ENCODE data around the gene STAC.

The STAC gene

GRCh38 chr3:36380221-36381031 lies at the start of gene STAC:
Gene STAC (plus strand): TSS chr3:36380504. CDS start chr3:36380644, 140 bp downstream.
- FAIRE-seq, result no peak

GRCh38 chr3:36332139-36332538 lies 48.2 kb upstream of the STAC start:
- no peak for FAIRE-seq

DNA sequence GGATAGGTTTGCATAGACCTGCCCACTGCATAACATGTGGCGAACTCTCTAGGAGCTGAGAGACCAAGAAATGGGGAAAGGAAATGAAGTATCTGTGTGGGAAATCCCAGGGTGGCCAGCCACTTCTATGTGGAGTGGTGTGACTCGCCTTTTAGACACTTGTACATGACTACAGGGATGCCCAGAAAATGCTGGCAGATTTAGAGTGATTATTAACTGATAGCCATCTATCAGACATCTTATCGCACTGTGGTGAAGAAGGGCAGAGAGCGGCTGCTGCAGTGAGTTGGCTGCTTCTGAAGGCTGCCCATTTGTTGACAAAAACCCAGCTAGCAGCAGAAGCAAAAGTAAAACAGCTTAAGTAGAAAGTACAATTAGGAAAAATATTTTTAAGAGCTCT lies 18.1 kb upstream of the STAC start:
- no peak for FAIRE-seq

- no peak for FAIRE-seq
Observed at GRCh38 chr3:36362973-36363372, 17.3 kb upstream of the STAC start.

DNA sequence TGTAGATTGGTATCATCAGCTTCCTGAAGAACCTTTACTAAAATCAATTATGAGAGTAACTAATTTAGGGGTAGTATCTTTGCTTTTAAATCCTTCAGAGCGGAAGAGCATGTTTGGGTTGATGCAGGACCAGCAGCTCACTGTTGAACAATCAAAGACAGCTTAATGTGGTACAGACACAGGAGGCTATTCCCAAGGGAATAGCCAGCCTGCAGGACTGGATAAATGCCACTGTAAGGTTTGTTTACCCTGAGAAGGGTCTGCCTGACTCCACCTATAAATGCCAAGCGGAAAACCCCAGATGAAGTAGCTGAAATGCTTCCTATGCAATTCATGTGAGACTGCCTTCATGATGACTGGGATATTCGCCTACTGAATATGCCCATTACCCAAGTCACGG lies 16.0 kb upstream of the STAC start:
- no peak for FAIRE-seq

DNA sequence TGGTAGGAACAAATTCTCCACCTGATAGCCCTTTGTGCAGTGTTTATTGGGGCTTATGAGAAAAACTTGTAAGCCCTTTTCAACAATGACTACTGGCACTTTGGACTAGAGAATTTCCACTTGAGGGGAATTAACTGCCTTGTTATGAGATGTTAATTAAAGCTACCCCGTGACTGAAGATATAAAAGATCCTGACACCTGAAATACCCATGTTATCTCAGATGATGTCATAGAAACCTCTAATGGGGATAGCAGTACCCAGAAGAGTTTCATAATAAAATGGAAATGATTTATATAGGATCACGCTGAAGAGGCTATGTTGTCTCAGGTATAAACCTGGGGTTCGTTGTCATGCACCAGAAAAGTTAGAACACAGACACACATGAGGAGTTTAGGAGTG lies 14.5 kb upstream of the STAC start:
- no peak for FAIRE-seq

- FAIRE-seq, result no peak
Observed at GRCh38 chr3:36366308-36366707, 14.0 kb upstream of the STAC start.

DNA sequence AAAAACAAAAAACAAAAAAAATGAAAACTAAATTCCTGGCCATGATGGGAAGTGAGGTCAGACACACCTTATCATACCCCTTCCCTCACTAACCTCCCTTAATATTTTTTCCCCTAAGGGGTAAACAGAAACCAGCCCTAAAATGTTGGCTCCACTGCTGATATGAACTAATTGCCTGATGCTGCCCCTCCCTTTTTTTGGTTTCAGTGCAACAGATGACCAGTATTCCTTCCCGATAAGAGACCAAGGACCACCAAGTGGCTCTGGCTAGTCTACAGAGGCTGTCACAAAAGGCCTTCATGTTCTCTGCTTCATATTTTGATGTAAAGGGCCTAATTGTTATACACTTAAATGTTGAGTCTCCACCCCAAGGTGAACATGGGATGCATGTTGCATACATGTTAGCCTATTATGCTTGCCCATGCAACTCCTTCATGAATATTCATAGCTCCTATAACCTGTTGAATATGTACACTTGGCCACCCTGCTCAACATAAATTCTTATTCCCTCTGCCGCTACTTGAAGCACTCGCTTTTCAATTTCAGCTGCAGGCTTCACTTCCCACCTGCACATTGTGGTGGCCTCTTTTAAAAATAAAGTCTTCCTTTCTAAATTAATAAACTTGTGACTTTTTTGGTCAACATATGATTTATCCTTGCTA lies 12.3 kb upstream of the STAC start:
- no peak for FAIRE-seq

GRCh38 chr3:36372534-36372935 lies 7.8 kb upstream of the STAC start:
- FAIRE-seq, result no peak

GRCh38 chr3:36373084-36373483 lies 7.2 kb upstream of the STAC start:
- no peak for FAIRE-seq

DNA sequence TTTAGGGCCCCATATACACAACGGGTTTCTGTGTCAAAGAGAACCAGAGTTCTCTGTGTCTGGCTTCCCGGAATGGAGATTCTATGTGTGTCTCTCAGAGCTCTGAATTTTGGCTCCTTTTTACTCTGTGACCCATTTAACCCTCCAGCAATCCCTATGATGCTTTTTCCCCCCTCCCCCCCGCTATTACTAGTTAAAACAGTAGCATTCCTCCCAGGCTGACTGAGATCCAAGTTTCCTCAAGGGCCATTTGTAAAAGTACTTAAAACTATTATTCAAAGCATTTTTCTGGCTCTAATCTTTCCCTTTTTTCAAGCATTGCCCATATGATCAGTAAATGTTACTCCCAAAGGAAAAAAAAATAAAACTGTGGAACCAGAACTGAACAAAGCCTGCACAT lies 6.6 kb upstream of the STAC start:
- no peak for FAIRE-seq

GRCh38 chr3:36379872-36380220 lies 458 bp upstream of the STAC start:
- FAIRE-seq, result no peak

GRCh38 chr3:36381311-36381956 lies 1.1 kb downstream of the STAC start:
- no peak for FAIRE-seq

DNA sequence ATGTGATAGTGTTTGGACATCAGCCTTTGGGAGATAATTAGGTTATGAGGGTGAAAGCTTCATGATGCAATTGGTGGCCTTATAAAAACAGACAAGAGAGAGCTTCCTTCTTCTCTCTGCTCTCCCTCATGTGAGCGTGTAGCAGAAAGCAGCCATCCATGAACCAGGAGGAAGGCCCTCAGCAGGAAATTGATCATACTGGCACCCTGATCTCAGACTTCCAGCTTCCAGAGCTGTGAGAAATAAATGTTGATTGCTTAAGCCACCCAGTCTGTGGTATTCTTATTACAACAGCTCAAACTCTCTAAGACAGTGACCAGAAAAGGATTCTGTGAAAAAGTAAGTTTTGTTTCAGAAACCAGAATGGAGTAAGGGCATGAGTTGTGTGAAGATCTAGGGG lies 13.3 kb downstream of the STAC start:
- FAIRE-seq, result no peak

DNA sequence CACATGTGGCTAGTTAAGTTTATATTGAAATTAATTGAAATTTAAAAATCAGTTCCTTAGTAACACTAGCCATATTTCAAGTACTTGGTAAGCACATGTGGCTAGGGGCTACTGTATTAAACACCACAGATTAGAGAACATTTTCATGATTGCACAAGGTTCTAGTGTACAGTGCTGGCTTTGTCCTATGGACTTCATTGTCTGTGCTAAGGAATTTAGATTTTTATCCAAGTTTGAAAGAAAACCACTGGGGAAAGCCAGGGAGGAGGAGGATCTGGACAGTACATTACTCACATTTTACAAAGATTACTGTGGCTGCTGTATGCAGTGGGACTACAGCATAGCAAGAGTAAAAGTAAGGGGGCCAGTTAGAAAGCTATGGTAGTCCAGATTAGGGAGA lies 13.9 kb downstream of the STAC start:
- FAIRE-seq, result no peak

DNA sequence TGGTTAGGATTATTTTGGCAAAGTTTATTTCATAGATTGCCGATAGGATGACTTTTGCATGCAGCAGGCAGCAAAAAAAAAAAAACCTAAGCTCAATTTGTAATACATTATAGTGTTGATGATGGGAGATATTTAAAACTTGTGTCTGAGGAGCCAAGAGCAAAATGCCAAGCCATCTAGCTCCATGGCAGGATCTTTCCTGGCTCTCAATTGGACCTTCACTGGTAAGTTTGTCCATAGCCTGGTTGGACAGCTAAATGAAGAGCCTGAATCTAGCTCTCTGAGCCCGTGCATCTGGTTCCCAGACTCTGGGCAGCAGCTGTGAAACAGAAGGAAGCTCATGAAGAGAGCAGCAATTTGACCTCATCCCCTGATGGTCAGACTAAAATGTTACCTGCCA lies 17.5 kb downstream of the STAC start:
- FAIRE-seq, result no peak

DNA sequence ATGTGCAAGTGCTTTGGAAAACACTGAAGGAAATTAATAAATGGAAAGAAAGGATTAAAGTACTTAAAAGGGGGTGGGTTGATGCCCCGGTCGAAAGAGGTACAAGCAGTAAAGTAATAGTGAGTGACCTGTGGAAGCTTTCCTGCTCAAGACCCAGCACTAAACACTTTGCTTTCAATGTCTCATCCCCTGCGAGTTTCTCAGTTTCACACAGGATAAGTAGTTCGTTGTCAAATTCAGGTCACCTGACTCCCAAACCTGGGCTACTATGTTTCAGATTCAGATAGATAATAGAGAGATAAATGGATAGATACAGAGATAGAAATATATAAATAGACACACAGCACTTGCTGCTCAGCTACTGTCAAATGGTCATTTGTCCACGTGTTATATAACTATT lies 19.6 kb downstream of the STAC start:
- FAIRE-seq, result no peak

GRCh38 chr3:36401056-36401455 lies 20.8 kb downstream of the STAC start:
- no peak for FAIRE-seq

DNA sequence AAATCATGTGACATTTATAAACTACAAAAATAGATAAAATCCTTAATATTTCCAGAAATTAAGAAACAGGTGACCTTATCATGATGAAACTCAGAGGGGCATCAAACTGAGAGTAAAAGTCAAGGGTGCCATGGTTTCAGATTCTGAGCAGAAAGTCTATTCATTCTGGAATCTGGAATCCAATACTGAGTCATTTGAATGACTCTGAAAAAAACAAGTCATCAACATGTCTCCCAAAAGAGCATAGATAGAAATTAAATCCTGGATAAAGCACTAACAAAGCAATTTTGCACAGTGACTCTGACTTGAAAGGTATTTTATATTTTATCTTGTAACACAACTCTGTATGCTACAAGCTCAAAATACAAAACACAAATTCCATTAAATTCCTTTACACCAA lies 23.4 kb downstream of the STAC start:
- FAIRE-seq, result no peak

GRCh38 chr3:36405190-36405589 lies 24.9 kb downstream of the STAC start:
- no peak for FAIRE-seq

DNA sequence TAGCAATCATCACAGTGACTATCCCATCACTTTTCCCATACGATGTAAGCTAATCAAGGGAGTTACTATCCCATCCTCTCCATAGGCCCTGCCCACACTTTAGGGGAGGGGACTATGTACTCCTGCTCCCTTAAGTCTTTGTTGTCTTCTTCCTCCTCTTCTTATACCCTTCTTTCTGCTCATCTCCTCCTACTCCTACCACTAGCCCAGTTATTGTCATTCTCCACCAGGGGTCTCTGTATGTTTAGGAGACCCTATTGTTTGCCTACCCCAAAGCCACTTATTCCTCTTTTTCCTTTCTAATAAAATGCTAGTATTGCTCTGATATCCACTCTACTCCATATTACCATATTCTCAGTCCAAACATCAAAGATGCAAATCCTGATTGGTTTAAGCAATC lies 27.8 kb downstream of the STAC start:
- FAIRE-seq, result no peak

- FAIRE-seq, result no peak
Observed at GRCh38 chr3:36409862-36410261, 29.6 kb downstream of the STAC start.

- FAIRE-seq, result no peak
Observed at GRCh38 chr3:36411587-36411986, 31.3 kb downstream of the STAC start.

DNA sequence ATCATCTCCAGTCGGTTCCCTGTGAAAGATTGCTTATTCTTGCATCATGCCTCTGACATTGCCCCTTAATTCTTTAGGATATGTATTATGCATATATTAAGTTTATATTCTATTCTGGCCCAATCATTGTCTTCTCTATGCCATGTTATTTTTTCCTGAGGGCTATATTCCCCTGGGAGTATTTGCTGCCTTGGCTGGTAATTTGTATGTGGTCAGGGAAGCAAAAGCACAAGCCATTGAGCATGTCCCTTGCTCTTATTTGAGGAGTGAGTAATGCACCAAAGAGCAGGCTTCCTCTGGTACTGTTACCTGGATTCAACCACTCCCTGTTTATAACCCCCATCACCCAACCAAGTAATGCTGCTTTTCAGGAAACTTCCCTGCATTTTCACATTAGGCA lies 36.3 kb downstream of the STAC start:
- no peak for FAIRE-seq
